GM19468 (cell line): Measurements from ENCODE around the gene MRPL55.

Source experiments
- ATAC-seq: cut with Tn5 transposase; IDR thresholded peaks from one replicate; pipeline ENCODE4 v1.9.1; 2021; ENCODE audit warnings: mild to moderate bottlenecking, moderate library complexity, moderate number of reproducible peaks; ENCODE audit not compliant: unreplicated experiment; ENCODE audit errors: extremely low read depth

Gene MRPL55

DNA sequence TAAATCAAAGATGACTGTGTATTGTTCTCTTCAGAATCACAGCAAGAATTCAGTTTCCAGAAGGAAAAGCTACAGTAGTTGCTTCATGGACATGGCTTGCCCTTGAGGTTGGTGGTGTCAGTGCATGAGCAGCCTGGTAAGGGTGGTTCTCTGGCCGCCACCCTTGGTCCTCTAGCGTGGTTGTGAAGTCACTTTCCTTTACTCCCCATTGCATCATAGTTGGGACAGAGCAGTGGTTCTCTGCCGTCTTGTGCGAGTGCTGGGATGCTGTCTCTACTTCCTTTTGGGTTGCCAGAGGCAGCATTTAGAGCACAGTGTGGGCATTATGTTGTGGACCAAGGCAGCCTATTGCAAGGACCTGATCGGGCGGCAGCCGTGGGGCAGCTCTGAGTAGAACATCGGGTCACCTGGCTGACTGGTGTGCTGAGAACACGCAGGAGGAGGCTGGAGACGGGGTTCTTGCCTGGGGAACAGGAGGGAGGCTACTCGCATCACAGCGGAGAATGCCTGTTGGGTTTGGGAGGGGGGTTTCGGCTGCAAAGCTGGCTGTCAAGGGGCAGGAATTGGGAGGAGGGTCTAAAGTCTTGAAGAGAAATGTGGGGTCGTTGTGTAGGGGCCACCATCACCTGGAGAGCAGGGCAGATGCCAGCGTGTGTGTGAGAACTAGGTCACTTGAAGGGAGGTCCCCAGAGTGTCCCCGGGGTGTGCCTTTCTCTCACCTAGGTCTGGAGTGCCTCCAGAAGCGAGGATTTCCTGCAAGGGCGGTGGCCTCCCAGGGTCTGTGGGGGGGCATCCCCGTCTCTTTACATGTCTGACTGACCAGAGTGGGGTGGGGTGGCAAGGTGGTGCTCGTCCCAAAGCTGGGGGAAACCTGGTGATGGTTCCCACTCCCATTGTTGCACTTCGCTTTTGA is 20.3 kb downstream of the MRPL55 start:
- no peak for ATAC-seq

DNA sequence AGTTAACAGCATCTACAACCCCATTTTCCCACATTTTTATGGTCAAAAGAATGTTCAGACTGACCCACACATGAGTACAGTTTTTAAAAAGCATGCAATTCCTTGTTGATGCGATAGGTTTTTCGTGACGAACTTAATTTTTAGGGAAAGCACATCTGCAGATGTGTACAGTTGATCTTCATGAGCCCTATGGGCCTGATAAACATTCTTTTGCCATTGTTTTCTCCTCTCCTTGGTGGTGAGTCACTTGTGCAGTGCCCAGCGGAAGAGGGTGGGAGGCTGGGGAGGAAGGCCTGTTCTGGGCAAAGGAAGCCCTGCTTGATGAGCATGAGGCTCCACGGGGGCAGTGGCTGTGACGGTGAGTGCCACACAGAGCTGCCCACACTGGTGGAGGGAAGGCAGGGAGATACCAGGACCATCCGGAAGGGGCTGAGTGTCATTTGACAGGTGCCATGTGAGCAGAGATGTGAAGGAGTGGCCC is 21.3 kb downstream of the MRPL55 start:
- ATAC-seq: no peak

DNA sequence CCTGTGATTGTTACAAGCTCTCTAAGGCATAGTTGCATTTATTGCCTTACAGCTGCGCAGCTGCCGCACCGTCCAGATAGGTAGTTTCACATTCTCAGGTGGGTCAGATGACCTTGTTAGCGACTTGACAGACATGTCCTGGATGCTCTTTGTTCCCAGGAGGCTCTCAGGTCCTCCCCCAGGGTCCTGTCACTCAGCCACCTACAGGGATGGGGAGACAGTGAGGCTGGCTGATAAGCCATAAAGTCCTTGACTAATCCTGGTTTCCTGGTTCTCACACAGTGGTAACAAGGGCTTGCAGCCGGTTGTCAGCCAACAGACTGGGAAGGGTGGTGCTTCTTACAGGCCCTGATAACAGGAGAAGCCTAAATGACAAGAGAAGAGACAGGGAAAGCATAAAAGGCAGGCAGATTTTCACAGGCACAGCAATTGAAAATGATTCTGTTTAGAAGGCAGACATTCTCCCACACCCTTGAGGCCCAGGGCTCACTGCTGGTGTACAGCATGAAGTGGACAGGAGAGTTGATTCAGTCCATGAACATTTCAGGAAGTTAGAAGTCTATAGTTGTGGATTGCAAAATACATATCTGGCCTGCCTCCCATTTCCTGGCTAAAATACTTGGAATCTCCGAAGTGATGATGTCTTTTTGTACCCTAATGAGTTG is 23.7 kb downstream of the MRPL55 start:
- no peak for ATAC-seq

DNA sequence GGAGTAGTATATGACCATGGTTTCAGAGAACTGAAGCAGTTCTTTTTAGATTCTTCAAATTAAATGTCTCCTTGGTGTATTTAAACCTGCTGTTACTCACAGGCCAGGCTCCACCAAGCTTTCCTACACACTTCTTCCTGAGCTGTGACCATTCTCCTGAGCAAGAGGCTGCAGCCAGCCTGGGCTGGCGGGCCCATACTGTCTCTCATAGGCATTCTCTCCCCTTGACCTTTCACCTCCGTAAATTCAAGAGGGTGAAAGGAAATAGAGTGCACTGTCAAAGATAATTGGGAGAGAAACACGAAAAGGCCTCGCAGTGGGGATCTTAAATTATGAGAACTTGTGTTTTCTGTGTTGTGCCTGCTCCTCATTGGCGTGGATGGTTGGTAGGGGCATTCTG is 24.3 kb downstream of the MRPL55 start:
- ATAC-seq: no peak

DNA sequence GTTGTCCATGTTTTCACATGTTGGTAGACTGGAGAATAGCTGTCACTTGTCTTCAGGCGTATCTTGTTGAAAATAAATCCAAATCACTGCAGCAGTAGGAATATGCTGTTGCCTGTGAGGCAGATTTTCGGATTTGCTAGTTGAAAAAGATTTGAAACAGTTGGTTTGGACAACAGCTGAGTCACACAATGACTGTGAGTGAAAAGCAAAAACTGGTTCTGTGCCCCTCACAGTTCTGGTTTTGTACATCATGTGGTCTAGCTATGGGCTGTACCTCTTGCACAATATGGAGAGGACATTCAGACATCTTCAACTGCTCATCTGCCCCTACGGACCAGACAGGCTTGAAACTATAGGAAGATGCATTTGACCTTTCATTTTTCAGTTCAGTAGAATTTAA is 24.8 kb downstream of the MRPL55 start:
- ATAC-seq: no peak

DNA sequence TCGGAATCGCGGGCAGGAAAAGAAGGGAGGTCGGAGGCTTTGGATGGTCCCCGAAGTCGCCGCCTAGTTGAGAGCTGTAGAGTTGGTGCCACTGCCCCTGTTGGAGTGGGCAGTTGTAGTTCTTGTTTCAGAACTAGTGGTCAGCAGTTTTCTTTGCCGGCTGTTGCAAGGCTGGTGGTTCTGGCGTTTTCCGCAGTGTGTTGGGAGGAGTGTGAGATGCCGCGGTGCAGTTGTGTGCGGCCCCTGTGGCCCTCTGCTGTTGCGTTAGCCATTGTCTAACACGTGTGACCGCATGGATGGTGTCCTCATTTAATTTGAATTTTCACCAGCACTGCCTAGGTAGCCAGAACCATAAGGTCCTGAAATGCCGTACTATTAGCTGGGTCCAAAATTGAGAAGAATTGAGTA is 25.2 kb downstream of the MRPL55 start:
- no peak for ATAC-seq

DNA sequence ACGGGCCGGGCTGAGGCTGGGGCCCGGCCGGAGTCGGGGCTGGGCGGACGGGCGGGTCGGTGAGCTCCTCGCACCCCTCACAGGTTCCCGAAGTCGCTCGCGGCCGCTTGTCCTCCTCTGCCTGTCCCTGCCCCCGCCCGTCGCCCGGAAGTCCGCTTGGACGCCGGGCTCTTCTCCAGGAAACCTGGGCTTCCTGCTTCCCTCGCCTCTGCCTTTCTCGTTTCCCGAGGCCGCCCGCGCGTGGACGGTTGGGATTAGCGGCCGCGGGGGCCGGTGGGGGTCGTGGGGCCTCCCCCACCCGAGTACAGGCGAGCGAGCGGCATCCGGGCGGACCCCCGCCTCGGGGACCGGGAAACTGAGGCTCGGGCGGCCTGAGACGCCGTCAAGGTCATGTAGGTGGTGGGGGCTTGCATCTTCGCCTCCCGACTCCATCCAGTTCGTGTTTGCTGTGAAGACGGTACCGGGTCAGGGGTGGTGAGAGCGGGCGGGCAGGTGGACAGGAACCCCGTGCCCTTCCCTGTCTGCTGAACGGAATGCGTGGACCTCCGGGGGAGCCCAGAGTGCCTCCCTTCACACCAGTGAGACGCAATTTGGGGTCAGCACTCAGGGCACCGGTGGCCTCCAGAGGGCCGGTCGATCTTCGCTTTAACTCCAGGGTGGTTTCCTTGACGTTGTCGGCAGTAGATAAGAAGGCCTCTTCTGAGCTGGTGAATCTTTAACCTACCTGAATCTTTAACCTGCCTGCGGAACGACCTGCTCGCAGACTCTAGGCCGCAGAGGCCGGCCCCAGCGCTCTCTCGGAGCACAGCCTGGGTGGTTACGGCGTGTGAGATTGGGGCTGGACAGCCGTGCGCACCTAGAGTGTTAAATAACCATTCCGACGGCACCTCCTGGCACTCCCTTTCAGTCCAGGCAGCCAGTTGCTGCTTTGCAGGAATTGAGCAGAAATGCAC is 25.9 kb downstream of the MRPL55 start:
- no peak for ATAC-seq

DNA sequence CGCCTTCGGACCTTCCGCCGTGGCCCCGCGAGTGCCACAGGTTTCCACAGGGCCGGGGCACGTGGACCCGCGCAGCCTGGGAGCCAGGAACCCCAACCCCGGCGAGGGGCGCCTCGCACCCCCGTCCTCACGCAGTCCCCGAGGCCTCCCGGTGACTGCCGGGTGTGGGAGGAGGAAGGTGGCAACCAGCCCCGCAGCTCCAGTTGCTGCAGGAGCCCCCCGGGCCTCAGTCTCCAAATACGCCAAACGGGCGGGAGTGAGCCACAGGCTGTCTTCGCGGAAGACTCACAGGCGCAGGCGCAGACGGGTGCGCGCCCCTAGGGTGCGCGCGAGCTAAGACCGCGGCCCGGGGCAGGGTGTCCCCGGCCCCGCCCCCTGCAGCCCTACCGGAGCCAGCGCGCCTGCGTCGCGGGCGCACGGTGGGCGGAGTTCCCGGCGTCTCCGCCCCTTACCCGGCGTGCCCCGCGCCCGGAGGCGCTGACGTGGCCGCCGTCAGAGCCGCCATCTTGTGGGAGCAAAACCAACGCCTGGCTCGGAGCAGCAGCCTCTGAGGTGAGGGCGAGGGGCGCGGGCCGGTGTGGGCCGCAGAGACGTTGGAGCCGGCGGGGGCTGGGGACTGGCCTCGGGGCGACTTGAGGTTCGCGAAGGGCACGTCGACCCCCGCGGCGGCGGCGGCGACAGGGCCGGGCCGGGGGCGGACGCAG is 26.7 kb downstream of the MRPL55 start, which contains the start of gene ARF1:
Gene ARF1 (plus strand): TSS at position 495 of the 704 bp plus-strand sequence. CDS start 14,407 bp downstream, outside the sequence.
- peak; percentile 56 for ATAC-seq

DNA sequence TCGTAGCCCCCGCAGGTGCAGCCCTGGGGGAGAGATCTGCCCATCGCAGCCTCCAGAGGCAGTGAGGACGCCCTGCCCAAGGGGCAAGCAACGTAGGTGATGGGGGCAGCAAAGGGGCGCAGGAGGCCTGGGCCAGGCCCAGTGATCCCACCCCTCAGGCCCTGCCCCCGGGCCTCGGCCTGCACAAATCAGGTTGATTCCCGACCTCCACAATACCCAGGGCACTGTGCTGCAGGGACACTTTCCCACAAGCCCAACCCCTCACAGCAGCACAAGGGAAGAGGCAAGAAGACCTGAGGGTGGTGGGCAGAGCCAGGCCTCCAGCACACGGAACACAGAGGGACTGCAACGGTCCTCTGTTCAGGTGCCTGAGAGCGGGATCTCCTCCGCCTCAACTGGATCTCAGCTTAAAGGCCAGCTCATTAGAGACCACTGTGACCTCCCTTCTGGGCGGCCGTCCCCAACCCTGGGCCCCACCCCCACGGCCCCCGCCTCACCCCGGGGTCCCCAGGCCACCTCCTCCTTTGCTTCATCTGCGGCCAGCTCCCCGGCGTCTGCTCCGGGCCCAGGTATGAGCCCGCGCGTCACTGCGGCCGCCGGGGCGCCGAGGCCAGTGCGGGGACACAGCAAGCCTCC is 27.4 kb downstream of the MRPL55 start:
- ATAC-seq: no peak

DNA sequence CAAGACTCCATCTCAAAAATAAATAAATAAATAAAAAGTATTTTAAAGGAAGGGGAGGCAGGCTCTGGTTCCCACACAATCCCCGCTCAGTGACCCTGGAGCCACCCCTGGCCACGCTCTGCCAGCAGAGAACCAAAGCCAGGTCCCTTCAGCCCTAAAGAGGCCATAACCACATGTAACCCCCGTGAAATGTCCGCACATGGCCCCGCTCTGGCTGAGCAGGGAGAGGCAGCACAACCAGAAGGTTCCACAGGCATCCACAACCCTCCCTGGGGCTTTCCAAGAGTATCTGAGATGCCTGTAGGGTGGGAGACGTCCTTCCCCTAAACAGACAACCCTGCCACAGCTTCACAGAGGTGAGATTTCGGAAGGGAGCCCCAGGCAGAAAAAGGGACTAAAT is 28.0 kb downstream of the MRPL55 start:
- no peak for ATAC-seq

DNA sequence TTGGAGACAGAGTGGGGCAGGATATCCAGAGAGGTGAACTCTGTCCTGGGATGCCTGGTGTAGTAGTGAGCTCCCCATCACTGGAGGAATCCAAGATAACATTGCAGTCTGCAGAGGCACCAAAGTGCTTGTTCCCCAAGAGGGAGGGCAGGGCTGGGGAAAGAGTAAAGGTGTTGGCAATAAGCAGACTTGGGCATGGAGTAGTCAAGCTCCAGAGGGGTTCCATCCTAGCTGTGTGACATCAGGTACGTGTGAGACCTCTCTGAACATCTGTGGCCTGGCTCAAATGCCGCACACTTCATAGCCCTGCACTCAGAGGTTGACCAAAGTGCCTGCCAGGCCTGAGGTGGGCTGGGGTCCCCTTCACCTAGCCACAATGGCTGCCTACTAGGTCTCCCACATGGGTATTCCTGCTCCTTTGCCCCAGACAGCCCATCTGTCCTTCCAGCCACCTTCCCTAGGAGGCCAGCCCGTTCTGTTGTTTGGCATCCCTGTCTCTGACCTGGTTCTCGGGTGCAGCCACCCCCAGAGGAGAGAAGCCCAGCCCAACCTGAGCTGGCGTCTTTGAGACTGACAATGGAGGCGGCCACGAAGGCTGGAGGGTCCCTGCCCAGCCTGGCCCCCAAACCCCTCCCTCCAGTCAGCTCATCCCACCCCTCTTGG is 29.4 kb downstream of the MRPL55 start:
- ATAC-seq: no peak

DNA sequence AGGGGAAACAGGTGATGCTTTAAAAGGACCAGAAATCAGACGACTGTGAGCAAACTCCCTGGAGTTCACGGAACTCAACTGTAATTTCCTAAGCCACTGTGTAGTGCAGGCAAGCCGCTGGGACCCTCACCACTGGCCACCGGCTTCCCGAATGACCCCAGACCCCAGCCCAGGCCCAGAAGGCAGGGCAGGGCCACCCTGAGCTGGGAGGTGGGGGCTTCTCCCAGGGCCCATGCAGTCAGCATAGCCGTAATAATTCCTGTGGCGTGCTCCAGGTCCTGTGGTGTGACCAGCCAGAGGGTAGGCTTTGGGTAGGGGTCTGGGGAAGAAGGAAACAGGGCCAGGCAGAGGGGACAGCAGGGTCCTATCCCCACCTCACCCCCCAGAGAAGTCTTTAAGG is 30.1 kb downstream of the MRPL55 start:
- ATAC-seq: no peak

DNA sequence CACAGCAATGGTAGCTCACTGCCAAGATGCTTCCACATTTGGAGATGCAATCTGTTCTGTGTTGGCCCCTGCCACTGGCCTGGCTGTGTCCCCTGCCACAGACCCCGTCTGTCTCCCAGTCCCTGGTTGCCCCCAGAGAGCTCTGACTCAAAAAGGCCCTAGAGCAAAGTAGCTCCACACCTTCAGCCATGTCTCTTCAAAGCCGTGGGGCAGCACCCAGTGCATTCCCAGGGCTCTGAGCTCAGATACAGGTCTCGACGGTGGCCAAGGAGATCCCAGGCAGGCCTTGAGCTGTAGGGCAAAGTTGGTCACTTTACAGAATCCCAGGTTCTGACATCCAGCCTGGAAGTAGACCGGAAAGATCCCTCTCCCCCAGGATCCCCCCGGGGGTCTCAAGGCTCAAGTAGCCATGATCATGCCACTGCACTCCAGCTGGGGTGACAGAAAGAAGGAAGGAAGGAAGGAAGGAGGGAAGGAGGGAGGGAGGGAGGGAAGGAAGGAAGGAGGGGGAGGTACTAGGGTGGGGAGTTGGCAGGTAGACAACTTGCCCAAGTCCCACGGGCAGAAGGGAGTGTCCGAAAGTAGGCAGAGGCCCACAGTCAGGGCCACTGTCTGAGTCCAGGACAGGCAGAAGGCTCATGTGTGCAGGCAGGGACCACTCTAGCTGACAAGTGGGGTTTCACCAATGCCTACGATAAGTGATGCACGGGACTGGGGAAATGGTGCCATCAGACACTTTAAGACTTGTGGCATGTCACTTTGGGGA is 31.4 kb downstream of the MRPL55 start:
- ATAC-seq: no peak

DNA sequence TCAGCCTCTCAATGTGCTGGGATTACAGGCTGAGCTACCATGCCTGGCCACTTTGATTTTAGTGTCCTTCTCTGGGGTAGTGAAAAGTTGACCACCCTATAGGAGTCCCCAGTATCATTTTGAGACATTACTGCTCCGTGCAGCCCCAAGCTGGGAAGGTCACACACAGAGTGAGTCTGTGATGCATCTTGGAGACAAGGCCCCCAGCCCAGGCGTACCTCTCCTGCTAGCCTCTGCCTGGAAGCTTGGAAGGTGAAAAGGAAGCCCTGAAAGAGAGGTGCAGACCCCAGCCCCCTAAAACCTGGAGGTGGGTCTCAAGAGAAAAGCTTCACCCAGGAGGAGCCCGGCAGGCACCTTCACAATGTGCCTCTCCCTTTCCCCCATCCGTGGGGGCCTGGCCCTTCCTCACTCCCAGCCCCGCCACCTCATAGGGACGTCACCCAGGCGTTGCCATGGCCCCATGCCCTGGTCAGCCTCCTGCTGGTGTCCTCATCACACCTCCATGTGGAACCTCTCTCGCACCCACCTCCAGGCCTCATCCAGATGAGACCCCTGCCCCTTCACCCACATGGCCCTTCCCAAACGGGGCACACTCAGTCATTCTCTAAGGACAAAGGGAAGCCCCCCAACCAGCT is 32.2 kb downstream of the MRPL55 start:
- no peak for ATAC-seq

DNA sequence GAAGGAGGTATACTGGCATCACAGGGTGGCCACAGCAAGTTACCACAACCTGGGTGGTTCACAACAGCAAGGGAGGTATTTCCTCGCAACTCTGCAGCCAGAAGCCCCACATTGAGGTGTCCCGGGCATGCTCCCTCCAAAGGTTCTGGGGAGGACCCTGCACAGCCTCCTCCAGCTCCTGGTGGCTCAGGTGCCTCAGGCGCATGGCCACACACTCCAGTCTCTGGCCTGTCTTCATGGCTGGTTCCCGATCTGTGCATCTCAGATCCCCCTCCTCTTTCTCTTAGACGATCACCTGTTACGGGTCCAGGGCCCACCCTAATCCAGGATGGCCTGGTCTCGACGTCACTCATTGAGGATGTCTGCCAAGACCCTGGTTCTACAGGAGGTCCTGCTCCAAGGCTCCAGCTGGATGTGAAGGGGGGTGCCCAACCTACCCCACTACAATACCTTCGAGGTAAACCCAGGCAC is 33.3 kb downstream of the MRPL55 start:
- no peak for ATAC-seq

DNA sequence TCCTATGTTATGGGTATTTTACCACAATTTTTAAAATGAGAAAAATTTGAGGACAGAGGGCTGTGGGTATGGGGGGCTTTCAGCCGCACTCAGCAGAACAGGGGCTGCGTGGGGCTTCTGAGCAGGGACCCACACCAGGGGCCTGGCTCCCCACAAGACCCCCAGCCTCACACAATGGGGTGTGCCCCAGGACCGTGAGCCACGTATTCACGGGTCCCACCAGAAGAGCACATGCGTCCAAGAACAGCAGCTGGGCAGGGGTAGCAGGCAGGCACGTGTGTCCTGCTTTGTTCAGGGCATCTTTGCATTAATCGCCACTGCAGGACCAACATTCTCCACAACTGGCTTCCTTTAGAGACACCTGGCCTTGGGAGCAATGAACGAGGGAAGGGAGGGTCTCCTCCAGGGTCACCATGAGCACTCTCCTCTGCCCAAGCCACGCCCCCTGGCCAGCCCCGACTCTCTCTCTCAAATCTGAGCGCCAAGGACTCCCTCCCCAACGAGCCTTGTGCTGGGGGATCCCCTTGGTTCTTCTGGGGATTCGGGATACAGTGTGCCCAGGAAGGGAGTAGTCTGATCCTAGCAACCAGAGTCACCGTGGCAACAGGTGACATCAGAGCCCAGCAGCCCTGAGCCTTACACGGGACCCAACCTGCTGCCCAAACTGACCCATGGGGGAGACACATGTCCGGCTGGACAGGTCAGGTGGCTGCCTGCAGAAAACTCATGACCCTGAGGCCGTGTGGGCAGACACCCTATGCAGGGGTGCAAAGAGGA is 34.0 kb downstream of the MRPL55 start:
- no peak for ATAC-seq
